HG03558 (cell line): ENCODE results near the gene RPUSD1.
"Not testable (repeated sequence)": the region's sequence is repeated elsewhere in the genome, so short reads cannot be mapped to it uniquely, and the experiment has no call there.

Experiments
- ATAC-seq: cut with Tn5 transposase; IDR thresholded peaks from one replicate; pipeline ENCODE4 v1.9.1; 2021; ENCODE audit warnings: moderate number of reproducible peaks; ENCODE audit not compliant: unreplicated experiment; ENCODE audit errors: extremely low read depth

Gene RPUSD1

DNA sequence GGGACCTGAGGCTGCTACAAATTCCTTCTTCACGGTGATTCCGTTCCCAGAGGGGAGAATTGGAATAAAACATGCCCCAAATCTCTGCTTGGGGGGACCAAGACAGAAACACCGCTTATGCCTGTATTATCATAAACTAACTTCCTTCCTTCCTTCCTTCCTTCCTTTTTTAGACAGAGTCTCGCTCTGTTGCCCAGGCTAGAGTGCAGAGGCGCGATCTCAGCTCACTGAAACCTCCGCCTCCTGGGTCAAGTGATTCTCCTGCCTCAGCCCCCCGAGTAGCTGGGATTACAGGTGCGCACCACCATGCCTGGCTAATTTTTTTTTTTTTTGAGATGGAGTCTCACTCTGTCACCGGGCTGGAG, 31.8 kb upstream of the RPUSD1 start:
- ATAC-seq, result not testable (repeated sequence)

DNA sequence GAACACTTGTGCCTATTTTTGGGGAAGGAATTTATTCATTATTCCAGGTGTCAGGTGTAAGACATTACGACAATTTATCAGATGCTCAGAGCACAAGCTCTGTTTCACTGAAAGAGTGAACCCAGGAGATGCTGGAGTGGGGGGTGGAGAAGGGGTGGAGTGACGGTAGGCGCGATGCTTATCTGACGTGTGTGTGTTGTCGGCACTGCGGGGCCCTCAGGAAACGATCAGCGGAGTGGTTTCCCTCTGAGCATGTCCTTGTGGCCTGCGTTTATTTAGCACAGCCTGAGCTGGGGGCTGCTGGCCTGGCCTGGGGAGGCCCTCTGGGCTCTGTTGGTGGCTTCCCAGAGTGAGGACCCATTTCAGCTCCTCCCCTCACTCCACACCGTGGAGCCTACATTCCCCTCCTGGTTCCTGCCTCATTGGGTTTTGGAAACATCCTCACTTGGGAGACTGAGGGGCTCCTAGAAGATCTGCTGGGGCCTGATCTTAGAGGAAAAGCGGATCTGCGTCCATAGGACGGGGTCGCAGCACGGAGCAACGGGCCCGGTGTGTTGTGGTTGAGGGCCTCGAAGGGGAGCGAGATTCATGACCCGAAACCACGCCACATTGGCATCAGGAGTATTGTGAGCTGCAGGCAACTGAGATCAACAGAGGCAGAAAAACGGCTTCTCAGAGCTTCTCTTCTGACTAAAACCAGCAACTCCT, 31.3 kb upstream of the RPUSD1 start:
- ATAC-seq, result no peak

DNA sequence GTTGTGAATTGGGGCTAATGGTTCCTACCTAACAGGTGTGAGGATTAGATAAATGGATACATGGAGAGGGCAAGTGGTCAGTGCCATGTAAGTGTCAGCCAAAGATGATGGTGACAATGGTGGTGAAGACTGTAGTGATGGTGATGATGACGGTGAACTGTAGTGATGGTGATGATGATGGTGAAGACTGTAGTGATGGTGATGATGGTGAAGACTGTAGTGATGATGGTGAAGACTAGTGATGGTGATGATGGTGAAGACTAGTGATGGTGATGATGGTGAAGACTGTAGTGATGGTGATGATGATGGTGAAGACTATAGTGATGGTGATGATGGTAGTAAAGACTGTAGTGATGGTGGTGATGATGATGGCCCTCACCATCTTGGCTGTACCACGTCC, 30.4 kb upstream of the RPUSD1 start:
- ATAC-seq, result no peak

DNA sequence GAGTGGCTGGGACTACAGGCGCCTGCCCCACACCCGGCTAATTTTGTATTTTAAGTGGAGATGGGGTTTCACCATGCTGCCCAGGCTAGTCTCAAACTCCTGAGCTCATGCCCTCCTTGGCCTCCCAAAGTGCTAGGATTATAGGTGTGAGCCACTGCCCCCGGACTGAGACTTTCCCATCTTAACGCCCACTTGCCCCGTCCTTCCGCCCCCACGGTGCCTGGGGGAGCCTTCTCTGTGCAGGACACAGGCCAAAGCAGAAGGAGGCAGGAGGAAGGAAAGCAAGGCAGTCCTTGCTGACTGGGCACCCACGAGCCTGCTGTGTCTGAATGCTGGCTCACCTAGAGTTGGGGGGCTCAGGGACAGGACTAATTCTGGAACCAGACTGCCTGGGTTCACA, 30.0 kb upstream of the RPUSD1 start:
- ATAC-seq, result no peak

DNA sequence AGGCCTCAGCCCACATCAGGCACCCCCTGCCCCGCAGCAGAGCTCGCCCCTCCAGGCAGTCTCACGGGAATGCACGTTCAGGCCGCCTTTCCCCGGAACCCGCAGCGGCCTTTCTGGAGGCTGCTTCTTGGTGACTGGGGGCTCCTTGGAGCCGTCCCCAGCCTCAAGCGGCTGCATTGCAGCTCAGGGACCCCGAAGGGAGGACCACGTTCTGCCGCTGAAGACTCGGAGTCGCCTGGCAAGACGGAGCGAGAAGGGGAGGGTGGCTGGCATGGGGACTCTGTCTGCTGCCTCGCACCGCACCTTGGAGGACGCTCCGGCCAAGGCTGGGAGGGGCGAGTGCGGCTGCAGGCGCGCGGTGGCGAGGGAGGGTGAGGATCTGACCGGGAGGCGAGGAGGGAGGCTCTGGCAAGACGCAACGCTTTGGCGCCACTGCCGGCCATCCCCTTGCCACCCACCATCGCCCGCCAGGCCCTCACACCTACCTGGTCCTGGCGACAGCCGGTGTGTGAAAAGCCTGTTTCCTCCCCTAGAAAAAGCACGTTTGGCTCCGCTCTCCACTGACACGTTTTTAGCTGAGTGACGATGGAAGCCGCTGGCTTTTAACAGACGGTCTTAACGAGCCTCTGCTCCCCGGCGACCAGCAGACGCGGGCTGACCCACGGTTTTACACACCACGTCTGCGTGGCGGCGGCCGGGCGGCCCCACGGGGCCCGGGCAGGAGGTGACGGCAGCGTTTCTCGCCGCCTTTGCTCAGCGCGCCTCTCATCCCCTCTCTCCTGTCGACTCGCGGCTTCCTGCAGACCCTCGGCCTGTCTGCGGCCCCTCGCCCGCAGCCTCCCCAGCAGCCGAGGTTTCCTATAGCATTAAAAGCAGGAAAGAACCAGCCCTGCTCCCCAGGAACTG, 29.1 kb upstream of the RPUSD1 start:
- no peak for ATAC-seq

DNA sequence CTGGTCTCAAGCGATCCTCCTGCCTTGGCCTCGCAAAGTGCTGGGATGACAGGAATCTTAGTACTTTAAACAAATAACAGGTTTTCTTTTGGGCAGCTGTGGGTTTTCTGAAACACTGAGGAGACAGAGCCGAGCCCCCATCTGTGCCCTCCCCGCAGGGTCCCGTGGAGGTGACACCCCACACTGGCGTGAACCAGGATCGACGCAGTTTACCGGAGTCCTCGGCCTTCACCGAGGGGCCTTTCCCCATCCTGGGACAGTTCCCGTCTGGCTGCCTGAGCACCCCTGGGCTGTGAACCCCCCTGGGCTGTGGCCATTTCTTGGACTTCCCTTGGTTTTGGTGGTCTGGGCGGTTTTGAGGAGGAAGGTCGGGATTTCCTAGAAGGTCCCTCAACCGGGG, 27.7 kb upstream of the RPUSD1 start:
- no peak for ATAC-seq

DNA sequence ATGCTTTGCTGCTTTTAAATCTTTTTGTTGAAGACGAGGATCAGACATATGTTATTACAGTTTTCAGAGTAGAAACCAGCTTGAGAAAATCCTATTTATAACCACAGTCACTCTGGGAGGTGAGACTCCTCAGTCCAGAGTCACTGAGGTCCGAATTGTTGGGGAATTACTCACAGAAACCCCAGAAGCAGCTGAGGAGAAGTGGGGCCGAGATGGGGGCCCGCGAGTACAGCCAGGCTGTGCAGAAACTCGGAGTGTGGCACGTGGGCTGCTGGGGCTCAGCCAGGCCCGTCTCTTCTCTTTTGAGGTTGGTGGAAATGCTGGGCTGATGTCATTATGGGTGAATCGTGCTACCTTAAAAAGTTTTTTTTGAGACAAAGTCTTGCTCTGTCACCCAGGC, 26.8 kb upstream of the RPUSD1 start:
- no peak for ATAC-seq

DNA sequence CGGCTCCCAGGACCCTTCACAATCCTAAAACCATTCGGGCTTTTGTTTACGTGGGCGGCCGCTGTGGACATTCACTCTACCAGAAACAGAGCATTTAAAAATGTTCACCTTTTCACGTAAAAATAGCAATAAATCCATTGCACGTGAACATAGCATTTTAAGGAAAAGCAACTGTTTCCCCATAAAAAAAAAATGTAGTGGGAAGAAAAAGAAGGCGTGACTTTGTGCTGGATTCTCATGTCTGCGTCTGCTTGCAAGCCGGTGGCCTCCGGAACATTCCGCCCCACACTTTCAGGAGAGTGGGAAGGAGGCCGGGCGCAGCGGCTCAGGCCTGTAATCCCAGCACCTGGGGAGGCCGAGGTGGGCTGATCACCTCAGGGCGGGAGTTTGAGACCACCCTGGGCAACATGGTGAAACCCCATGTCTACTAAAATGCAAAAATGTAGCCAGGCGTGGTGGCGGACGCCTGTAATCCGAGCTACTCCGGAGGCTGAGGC, 25.8 kb upstream of the RPUSD1 start:
- no peak for ATAC-seq

DNA sequence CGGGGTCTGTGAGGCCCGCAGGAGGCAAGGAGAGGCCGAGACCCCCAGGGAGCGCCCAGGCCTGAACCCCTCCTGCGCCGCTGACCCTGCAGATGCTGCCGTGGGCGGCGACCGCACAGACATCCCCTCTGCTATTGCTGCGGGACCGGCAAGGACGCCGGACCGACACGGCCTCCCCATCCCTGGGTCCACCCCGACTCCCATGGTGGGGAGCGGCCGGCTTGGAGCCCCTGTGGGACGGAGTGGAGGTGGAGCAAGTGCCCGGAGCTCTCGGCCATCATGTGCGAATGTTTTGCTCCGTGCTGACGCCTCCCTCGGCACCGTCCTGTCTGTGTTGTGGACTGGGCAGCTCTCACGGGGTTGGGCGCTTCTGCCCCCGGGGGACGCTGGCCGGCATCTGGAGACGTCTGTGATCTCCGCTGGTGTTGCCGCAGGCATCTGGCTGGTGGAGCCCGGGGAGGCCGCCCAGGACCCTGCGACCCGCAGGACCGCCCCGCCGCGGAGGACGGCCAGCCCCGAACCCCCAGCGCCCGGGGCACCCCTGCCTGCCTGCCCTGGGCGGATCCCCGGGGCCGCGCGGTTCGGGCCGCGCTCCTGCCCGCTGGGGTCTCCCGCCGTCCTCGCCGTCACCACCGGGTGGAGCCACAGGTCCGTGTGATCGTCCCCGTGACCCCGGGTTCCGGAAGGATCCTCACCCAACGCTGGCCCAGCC, 25.2 kb upstream of the RPUSD1 start:
- ATAC-seq, result no peak

DNA sequence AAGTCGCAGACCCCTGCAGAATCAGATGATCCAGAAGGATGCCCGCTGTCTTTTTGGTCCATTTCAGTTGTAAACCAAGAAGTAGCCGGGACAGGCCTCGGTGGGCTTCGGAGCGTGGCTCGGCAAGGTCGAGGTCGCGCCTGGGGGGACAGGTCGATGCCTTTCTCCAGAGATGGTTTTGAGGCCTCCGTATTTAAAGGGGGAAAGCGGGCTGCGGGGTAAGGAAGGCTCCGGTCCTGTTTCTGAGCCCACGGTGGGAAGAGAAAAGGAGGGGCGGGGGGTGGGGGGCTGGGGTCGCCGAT, 19.9 kb upstream of the RPUSD1 start:
- no peak for ATAC-seq

DNA sequence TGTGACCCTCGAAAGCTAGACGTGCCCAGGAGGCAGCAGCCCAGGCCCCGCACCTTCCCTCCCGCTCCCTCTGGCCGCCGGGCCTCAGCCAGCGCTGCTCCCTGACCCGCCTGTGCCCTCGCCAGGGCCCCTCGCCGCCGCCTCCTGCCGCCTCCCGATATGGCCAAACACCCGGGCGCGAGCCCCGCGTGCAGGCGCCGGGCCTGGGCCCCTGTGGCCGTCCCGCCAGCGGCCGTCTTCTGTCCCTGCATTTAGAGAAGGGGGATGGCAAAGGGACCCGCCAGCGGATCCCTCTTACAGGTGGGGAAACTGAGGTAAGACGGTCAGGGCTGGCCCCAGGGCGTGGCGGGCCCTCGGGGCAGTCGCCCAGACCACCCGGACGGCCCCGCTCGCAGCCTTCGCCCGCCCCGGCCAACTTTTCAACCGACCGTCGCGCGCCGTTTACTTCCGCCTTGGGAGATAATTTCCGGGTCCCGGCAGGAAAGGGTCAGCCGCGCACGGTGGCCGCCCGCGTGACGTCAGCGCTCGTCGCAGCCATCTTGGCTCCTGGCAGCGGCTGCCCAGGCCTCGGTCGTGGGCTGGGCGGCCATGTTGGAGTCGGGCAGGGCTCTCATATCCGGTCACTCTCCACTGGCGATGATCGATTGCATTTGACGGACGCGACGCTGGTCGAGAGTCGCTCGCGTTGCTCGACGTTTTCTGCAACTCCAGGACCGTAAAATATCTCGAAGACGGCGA, 19.3 kb upstream of the RPUSD1 start:
- peak; percentile 78 for ATAC-seq

DNA sequence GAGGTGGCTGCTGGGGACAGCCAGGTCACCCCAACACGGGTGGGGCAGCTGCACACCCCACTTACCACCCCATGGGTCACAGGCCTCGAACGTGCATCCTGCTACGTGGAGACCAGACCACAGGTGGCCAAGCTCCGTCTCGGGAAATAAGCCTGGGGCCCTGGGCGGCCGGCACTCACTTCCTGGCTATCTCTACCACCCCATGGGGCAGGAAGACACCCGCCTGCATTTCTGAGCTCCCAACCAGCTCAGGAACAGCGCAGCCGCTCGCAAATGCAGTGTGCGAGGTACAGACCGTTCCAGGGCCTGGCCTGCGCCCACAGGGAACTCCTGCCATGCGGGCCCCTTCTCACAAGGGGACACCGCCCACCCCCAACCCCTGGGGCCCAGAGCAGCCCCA, 17.3 kb upstream of the RPUSD1 start:
- no peak for ATAC-seq

DNA sequence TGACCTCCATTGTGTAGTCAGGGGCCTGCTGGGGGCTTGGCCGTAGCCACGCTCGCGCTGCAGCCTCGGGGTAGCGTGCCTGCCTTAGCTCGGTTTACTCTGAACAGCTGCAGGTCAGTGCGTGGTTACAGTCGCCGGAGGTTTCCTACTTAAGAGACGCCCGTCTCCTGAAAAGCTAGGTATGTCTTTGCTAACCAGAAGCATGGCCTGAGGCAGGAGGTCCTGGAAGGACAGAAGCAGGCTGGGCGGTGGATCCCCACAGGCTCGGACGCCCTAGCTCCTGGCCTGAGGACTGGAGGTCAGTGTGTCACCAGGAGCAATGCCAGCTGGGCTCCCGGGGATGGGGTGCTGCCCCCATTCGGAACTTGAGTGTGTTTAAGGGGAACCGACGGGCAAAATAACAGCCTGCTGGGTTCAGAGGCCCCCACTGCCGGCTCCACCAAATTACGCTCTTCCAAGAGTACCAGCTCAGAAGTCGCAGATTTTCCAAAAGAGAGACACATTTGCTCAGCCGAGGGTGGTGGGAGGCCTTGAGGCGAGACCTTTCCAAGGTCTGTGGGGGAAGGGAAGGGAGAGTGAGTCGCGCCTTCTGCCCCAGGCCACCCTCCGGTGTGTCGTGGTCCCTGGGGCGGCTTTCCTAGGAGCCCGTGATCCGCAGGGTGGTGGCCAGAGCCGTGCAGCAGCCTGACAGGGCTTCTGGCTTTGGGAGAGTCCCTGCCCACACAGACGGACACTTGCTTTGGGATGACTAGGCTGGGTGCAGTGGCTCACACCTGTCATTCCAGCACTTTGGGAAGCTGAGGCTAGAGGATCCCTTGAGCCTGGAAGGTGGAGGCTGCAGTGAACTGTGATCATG, 16.2 kb upstream of the RPUSD1 start:
- ATAC-seq, result no peak

DNA sequence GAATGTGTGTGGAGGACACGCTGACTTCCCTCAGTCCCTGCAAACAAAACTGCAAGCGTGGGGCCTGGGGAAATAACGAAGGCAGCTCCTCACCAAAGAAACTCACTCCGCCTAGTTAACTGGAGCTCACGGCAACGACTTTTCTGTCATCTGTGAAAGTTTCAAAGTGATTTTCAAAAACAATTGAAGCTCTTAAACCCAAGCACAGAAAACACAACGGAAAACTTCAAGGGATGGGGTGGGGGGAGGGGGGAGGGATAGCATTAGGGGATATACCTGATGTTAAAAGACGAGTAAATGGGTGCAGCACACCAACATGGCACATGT, 15.5 kb upstream of the RPUSD1 start:
- no peak for ATAC-seq

DNA sequence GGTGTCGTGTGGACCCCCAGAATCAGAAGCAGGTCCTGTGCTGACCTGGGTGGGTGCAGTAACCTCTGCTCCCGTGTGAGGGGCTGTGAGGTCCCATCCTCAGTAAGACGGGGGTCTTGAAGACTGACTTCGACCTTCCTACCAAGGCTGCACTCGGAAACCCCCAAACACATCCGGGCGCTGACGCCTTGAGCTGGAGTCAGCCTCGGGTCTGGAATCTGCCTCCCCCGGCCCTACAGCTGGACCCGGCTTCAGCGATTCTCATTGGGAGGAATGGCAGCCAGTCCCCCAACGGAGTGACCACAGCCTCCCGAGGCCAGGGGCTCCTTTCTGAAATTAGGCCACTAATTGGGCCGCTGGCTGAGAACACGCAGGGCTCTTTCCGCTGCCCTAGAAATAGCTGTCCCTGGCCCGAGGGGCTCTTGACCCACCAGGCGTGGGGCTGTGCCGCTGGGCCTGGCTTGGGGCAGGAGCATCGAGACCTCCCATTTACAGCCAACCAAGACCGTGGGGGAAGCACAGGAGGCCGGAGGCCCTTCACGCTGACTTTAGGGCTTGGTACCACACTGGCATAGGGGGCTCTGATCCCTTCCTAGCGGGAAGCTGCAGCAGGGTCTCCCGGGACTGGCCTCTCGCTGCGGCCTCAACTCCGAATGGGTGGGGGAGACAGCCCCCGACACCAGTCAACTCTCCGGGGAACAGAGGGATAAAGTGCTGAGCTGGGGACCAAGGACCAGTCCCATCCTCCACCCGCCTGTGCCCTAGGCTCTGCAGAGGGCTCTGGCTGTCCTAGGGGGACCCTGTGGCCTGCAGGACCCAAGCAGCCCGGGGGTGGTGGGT, 15.0 kb upstream of the RPUSD1 start:
- no peak for ATAC-seq

DNA sequence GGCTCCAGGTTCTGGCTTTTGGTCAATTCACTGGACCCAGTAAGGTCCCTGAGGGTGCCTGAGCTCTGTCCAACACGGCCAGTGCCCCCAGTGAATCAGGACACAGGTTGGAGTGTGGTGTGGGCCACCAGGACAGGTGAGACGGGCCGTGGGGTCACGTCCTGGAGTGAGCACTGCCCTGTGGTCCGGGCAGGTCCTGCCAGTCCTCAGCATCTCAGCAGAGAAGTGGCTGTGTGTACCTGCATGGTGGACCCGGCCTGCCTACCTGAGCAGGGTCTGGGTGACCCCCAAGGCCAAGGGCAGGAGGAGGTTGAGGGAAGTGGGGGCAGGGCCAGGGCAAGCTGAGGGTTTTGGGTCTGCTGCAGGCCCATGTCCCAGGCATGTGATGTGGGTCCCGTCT, 14.3 kb upstream of the RPUSD1 start:
- no peak for ATAC-seq

DNA sequence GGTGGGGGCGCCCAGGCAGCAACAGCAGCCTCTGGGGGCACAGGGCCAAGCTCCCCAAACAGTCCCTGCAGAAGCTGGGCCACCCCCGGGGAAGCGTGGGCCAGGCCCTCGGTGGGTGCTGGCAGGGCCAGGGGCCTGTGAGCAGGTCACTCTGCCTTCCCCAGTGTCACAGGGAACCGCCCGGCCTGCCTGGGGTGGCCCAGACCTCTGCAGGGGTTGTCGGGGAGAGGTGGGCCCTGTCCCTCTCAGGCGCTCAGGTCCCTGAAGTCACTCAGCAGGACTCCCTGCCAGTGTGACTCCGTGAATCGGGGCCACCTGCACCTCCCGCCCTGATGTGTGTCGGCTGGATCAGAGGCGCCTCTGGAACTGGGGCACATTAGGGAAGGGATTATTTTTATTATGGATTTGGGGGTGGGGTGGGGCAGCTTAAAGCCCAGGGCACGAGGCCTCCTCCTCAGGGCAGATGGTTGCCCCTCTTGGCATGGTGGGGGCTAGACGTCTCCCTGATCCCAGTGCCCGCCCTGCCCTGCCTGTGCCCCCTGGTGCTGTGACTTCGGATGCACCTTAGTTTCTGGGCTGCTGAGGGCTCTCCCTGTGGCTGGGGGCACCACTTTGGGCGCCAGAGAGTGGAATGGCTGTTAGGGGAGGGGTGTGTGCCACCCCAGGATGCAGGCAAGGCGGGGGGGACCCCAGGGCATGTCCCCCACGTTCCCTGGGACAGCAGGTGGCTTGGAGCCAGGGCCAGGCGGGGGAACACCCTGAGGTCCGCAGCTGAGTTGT, 13.6 kb upstream of the RPUSD1 start:
- ATAC-seq, result no peak

DNA sequence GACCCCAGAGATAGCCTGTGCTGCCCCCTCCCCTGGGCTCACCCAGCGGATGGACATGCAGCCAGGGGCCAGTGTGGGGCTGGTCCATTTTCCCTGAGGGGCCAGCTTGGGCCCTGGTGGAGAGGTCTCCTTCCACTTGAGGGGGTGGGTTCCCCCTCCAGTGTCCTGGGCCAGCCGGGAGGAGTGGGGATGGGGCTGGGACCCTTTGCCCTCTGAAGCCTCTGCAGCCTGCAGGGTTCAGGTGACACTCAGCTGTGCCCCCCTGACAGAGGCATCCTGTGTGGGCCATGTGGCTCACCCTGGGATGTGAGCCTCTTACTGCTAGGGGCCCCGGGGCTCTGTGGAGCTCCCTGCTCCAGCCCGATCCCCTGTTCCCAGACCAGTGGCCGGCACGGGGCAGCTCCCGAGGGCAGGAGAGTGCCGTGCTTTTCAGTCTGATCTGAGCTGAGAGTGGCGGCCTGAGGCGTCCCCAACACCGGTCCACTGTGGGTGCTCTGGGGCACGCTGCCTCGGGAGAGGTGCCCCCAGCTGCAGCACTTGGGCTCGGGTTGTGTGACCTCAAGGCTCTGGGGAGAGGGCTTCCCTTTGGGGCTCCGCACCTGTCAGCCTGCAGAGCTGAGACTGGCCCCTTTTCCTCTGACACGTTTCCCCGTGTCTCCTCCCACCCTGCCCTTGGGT, 12.8 kb upstream of the RPUSD1 start:
- no peak for ATAC-seq
